Fibroblast of lung (primary cell): Measurements from ENCODE around the gene TRAF5. TPM values are rescaled to one million over a fixed set of nuclear protein-coding genes. Genes with fewer than 3 reads are reported as not detected.
A peak's percentile ranks its signal among the peaks of the same experiment; 100 is the strongest.

Experiments
- DNase-seq, 2 donors: peaks; one replicate each; pipeline versions ENCODE4 v3.0.0 to v3.0.0-alpha.2; 2010; ENCODE audit warnings: low read depth in 2 of 2
- H2AFZ ChIP-seq: 2 replicates; pipeline ENCODE4 v1.5.1; 2012; ENCODE audit warnings: low read length, control low read depth, inconsistent platforms
- H3K27ac ChIP-seq: 2 replicates; pipeline ENCODE4 v1.5.1; 2011; ENCODE audit warnings: low read length, control low read depth; ENCODE audit not compliant: insufficient read depth
- H3K27me3 ChIP-seq: 2 replicates; pipeline ENCODE4 v1.5.1; 2011; ENCODE audit warnings: mild to moderate bottlenecking, low read length; ENCODE audit not compliant: control insufficient read depth, insufficient read depth
- H3K36me3 ChIP-seq: 2 replicates; pipeline ENCODE4 v1.5.1; 2011; ENCODE audit warnings: low read length; ENCODE audit not compliant: control insufficient read depth, insufficient read depth
- H3K4me1 ChIP-seq: 2 replicates; pipeline ENCODE4 v1.5.1; 2011; ENCODE audit warnings: low read length; ENCODE audit not compliant: control insufficient read depth, insufficient read depth; ENCODE audit errors: extremely low read depth
- H3K4me2 ChIP-seq: 2 replicates; pipeline ENCODE4 v1.5.1; 2011; ENCODE audit warnings: low read length, control low read depth; ENCODE audit not compliant: insufficient read depth; ENCODE audit errors: extremely low read depth
- H3K4me3 ChIP-seq, 4 experiments: fragments of 200-600 bp in 1 of 4; sonication (generic) in 1 of 4; replicated peaks in 1 of 4; 2 replicates each; pipeline ENCODE4 v1.5.1; 2011 to 2016; ENCODE audit warnings: low read length in 4 of 4, low read depth in 3 of 4, mild to moderate bottlenecking in 3 of 4, control low read depth in 2 of 4, inconsistent platforms in 1 of 4, mixed read lengths in 1 of 4; ENCODE audit not compliant: insufficient read depth in 1 of 4; ENCODE audit errors: control extremely low read depth in 1 of 4
- H3K79me2 ChIP-seq: 2 replicates; pipeline ENCODE4 v1.5.1; 2012; ENCODE audit warnings: mild to moderate bottlenecking, low read length, inconsistent platforms; ENCODE audit not compliant: control insufficient read depth, insufficient read depth
- H3K9ac ChIP-seq: 2 replicates; pipeline ENCODE4 v1.5.1; 2011; ENCODE audit warnings: mild to moderate bottlenecking, low read length, control low read depth; ENCODE audit not compliant: insufficient read depth
- H3K9me3 ChIP-seq: 2 replicates; pipeline ENCODE4 v1.5.1; 2012; ENCODE audit warnings: low read depth, low read length; ENCODE audit not compliant: control insufficient read depth, insufficient read depth
- H4K20me1 ChIP-seq: 2 replicates; pipeline ENCODE4 v1.5.1; 2011; ENCODE audit warnings: low read length; ENCODE audit not compliant: control insufficient read depth, insufficient read depth; ENCODE audit errors: extremely low read depth
- EZH2 ChIP-seq: IDR thresholded peaks from 2 replicates; pipeline ENCODE4 v1.5.1; 2012; ENCODE audit warnings: low read length, control low read depth, mild to moderate bottlenecking; ENCODE audit errors: missing control alignments
- polyA plus RNA-seq, 2 donors: library from polyadenylated mRNA; depleted of rRNA in 1 of 2; stranded (reverse) in 1 of 2; unstranded in 1 of 2; fragments of >200 nt; gene quantifications; 2 replicates each; pipeline ENCODE4 v1.2.1, GENCODE V29; 2011 to 2012; ENCODE audit warnings: missing spikeins in 1 of 2
- total RNA-seq: library from RNA; depleted of rRNA; stranded (reverse); fragments of >200 nt; gene quantifications from 2 replicates; pipeline ENCODE4 v1.2.1, GENCODE V29; 2014
- TF ChIP-seq, protein P1 (sequence below), 2 donors: IDR thresholded peaks in 1 of 2; conservative IDR thresholded peaks in 1 of 2; 1 replicate in 1 of 2; 2 replicates in 1 of 2; pipeline ENCODE4 v1.5.1; 2011 to 2012; ENCODE audit warnings: low read length in 2 of 2, control low read depth in 1 of 2, inconsistent platforms in 1 of 2, low read depth in 1 of 2, mild to moderate bottlenecking in 1 of 2

The TRAF5 gene
- total and polyA plus RNA-seq, 2 donors (not counting 1 experiment from before 2014, with no cell fraction given) = 13.5 to 20.9 TPM

DNA sequence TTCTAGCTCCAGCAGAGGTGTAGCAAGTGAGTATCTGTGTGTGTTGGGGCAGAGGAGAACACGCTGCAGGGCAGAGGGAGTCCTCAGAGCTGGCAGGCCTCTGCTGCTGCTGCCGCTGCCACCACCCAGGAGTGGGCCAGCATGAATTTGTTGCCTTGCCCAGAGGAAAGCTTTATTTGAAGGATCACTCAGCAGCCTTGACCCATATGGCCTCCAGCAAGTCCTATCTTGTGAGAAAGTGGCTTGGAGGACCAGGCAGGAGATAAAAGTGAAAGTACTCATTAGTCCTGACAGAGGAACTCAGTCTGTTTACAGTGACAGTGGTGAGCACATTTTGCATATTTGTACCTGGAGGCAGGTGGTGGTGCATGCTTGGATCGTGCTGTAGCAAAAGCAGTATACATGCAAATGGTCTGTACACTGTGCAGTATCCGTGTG is 3.1 kb downstream of the TRAF5 start:
- Histone ChIP-seq H3K9me3 (no peaks in the 10 kb centered on the region), H3K27me3 (no peaks in the 10 kb centered on the region), H4K20me1 (no peaks in the 10 kb centered on the region), H3K36me3 (no peaks in the 10 kb centered on the region), H3K9ac (no peak overlapping the region), H3K4me3 (no peak overlapping the region), H3K4me2 (no peak overlapping the region), H3K79me2 (peaks cover 8% of the 10 kb centered on the region), H3K27ac (no peak overlapping the region), H3K4me1 (peaks cover 16% of the 10 kb centered on the region), H2AFZ (no peak overlapping the region)
- DNase-seq = no peak
- TF ChIP-seq, protein P1, sequence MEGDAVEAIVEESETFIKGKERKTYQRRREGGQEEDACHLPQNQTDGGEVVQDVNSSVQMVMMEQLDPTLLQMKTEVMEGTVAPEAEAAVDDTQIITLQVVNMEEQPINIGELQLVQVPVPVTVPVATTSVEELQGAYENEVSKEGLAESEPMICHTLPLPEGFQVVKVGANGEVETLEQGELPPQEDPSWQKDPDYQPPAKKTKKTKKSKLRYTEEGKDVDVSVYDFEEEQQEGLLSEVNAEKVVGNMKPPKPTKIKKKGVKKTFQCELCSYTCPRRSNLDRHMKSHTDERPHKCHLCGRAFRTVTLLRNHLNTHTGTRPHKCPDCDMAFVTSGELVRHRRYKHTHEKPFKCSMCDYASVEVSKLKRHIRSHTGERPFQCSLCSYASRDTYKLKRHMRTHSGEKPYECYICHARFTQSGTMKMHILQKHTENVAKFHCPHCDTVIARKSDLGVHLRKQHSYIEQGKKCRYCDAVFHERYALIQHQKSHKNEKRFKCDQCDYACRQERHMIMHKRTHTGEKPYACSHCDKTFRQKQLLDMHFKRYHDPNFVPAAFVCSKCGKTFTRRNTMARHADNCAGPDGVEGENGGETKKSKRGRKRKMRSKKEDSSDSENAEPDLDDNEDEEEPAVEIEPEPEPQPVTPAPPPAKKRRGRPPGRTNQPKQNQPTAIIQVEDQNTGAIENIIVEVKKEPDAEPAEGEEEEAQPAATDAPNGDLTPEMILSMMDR (conservative IDR thresholded peaks at IDR 0.05 in 1 of 2, IDR thresholded peaks at IDR 0.05 in 1 of 2; ENCODE audit: low read depth in 1 of 2, low read length in 2 of 2) = no peak
- TF ChIP-seq EZH2 = no peak

DNA sequence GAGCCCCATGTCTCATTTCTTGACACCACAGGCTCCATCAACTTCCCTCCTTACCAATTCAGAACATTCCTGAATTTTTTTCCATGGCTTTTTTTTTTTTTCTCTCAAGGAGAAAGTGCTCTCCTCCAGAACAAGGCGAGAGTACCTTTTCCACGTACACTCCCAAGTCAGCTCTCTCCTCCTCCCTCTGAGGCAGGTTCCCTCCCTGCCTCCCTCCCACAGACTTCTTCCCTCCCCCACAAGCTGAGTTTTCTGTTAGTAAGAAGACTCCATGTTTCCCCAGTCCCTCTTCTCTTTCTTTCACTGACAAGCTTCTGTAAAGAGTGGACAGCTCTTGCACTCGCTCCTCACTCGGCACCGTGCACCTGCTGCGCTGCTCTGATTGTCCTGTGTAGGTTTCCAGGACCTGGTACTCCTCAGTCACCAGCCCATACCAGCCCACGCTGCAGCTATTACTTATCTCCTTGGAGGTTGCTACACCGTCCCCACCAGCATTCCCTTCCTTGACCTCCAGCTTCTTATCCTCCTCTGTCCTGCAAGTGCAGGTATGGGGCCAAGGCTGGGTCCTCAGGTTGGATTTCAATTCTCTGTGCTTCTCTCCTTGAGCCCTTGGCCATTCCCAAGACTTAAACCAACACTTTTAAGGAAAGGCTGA is 3.8 kb downstream of the TRAF5 start:
- TF ChIP-seq, protein P1 (conservative IDR thresholded peaks at IDR 0.05 in 1 of 2, IDR thresholded peaks at IDR 0.05 in 1 of 2; ENCODE audit: low read depth in 1 of 2, low read length in 2 of 2) = no peak
- no peak for TF ChIP-seq EZH2
- H3K36me3 ChIP-seq = no peaks in the 10 kb centered on the region
- H3K79me2 ChIP-seq = peaks cover 9% of the 10 kb centered on the region
- peaks cover 16% of the 10 kb centered on the region for H3K4me1 ChIP-seq
- H3K9me3 ChIP-seq = no peaks in the 10 kb centered on the region
- no peak overlapping the region for H3K4me3 ChIP-seq
- H3K4me2 ChIP-seq = no peak overlapping the region
- no peaks in the 10 kb centered on the region for H3K27me3 ChIP-seq
- no peak overlapping the region for H2AFZ ChIP-seq
- no peak overlapping the region for H3K27ac ChIP-seq
- no peaks in the 10 kb centered on the region for H4K20me1 ChIP-seq
- no peak overlapping the region for H3K9ac ChIP-seq
- no peak for DNase-seq

DNA sequence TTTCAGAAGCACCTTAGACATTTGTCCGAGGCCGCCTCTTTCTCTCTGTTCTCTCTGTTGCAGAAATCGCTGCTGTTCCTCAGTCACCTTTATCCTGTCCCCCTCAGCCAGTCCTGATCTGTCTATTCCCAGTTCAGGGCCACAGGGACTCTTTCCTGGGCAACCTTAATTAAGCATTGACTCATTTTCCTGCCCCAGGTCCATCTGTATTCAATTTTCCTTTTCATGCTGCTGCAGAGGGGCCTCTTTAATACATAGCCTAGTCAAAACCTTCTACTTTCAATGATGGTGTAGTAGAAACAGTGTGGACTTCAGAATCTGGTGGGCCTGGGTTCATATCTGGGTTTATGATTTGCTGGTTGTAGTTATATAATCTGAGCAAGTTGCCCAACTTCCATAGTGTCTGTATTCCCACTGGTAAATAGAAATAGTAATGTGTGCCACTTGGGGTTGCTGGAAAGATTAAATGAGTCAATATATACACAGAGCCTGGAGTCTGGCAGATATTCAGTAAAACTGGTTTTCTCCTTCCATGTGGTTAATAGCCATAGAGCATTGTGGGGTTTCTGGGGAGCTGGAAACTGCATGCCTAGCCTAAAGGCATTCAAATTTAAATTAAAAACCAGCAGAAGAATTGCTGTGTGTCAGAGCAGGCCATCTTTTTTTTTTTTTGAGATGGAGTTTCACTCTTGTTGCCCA is 4.5 kb downstream of the TRAF5 start:
- no peak for TF ChIP-seq EZH2
- TF ChIP-seq, protein P1 (conservative IDR thresholded peaks at IDR 0.05 in 1 of 2, IDR thresholded peaks at IDR 0.05 in 1 of 2; ENCODE audit: low read depth in 1 of 2, low read length in 2 of 2) = no peak
- Histone ChIP-seq H3K4me2 (no peak overlapping the region), H3K79me2 (peaks cover 9% of the 10 kb centered on the region), H3K4me3 (no peak overlapping the region), H3K36me3 (no peaks in the 10 kb centered on the region), H3K27me3 (no peaks in the 10 kb centered on the region), H3K4me1 (peaks cover 16% of the 10 kb centered on the region), H2AFZ (no peak overlapping the region), H3K27ac (no peak overlapping the region), H3K9me3 (no peaks in the 10 kb centered on the region), H4K20me1 (no peaks in the 10 kb centered on the region), H3K9ac (no peak overlapping the region)
- DNase-seq = peak in 1 of 2 donors; percentile 33
